GM12891 (cell line): ENCODE data around the gene FOXD4L6.
"Not testable (repeated sequence)": the region's sequence is repeated elsewhere in the genome, so short reads cannot be mapped to it uniquely, and the experiment has no call there.

Source experiments
- PAX5 ChIP-seq: IDR thresholded peaks from 2 replicates; pipeline ENCODE4 v1.6.1; 2011; ENCODE audit warnings: low read length, moderate library complexity, mild to moderate bottlenecking; ENCODE audit not compliant: insufficient read depth, severe bottlenecking
- POLR2A ChIP-seq: IDR thresholded peaks from 2 replicates; pipeline ENCODE4 v1.6.1; 2011; ENCODE audit warnings: low read depth, low read length, control low read depth
- POLR2AphosphoS5 ChIP-seq: IDR thresholded peaks from 2 replicates; pipeline ENCODE4 v1.6.1; 2011; ENCODE audit warnings: low read depth, low read length, control low read depth
- POU2F2 ChIP-seq: IDR thresholded peaks from 2 replicates; pipeline ENCODE4 v1.6.1; 2011; ENCODE audit warnings: low read depth, mild to moderate bottlenecking, control low read depth, low read length, moderate library complexity
- TAF1 ChIP-seq: IDR thresholded peaks from 2 replicates; pipeline ENCODE4 v1.6.1; 2011; ENCODE audit warnings: low read depth, low read length, control low read depth

- not testable (repeated sequence) for TF ChIP-seq POLR2A, POLR2AphosphoS5, TAF1, PAX5, POU2F2
Observed at GRCh38 chr9:41110913-41111312, 17.6 kb downstream of the FOXD4L6 start.
